ENCODE data around the gene RGPD6. TPM values are rescaled to one million over a fixed set of nuclear protein-coding genes. Genes with fewer than 3 reads are reported as not detected.
"Not testable (repeated sequence)": the region's sequence is repeated elsewhere in the genome, so short reads cannot be mapped to it uniquely, and the experiment has no call there.

Gene RGPD6
- polyA plus RNA-seq, 10 donors = 14.7 to 30.7 (median 23.2) TPM

DNA sequence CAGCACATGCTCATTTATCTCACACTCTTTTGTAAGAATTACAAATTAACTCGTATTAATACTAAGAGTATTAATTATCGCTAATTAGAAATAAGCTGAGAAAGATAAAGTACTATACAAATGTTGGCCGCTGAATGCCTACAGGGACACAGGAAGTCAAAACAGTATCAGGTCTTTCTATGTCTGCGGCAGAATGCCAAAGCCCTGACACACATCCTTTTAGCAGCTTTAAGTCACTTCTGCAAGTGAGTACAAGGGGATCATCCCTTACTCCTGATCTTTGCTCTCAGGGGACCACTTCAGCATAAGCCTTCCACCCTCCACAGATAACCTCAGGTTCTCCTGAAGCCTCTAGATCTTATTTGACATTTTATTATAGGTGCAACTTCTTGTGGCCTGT is 94.3 kb downstream of the RGPD6 start:
- not testable (repeated sequence) for DNase-seq

- not testable (repeated sequence) for DNase-seq
Measured at GRCh38 chr2:110481200-110481599, 95.8 kb downstream of the RGPD6 start.

DNA sequence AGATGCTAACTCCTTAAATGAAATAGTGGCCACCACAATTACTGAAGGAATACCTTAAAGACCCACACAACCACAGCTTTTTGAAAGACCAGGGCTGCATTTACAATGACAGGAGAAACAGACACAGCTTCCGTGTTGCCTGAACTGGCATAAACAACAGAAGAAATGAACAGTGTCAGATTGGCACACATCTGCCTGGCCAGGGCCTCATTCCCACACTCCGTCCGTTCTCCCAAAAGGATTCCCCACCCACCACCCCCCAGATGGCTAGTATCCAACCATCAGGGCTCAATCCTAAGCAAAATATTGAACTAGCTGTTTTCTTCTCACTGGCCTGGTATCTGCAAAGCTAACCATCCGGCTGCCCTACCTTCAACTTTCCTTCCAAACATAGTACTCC is 96.9 kb downstream of the RGPD6 start:
- not testable (repeated sequence) for DNase-seq

DNA sequence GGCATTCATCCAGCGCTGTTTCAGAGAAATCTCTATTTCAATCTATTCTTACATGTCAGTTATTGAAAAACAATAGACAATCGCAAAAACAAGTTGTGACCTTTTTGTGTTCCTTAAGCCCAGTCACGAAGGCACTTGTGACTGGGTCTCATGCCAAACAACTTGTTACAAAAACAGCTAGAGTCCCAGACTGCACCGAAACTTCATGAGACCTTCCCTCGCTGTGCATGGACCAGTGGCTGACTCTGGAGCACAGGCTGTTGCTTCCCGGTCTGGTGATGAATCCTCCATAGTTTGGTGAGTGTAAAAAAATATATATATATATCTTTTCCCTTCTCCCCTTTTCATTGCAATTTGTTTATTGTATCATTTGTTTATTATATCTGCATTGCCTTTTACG is 99.7 kb downstream of the RGPD6 start:
- not testable (repeated sequence) for DNase-seq

DNA sequence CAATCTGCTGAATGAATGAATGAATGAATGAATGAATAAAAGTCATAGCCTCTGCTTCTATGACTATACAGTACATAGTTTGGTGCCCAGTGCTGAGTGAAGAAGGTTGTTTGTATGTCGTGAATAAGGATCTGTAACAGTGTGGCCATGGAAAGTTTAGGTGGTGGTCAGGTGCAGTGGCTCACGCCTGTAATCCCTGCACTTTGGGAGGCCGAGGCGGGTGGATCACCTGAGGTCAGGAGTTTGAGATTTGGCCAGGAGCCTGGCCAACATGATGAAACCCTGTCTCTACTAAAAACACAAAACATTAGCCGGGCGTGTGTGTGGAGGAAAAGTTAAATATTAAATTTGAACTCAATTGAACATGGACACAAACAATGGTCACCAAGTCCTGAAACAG is 100.1 kb downstream of the RGPD6 start:
- DNase-seq = not testable (repeated sequence)

- DNase-seq = not testable (repeated sequence)
Measured at GRCh38 chr2:110475627-110476359, 101.2 kb downstream of the RGPD6 start.

GRCh38 chr2:110474898-110475297 is 102.1 kb downstream of the RGPD6 start:
- DNase-seq = not testable (repeated sequence)

DNA sequence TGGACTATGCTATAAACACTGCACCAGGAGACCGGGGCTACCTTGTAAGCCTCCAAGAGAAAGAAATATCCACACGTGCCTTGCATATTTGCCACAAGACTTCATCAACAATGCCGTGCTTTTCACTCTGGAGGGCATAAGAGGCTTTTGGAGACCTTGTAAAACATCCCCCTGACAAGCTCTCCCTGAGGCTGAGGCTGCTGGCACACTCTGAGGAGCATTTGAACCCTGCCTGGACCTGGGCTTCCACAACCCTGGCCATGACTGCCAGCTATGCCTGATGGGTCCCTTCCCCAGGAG is 104.0 kb downstream of the RGPD6 start:
- not testable (repeated sequence) for DNase-seq

DNA sequence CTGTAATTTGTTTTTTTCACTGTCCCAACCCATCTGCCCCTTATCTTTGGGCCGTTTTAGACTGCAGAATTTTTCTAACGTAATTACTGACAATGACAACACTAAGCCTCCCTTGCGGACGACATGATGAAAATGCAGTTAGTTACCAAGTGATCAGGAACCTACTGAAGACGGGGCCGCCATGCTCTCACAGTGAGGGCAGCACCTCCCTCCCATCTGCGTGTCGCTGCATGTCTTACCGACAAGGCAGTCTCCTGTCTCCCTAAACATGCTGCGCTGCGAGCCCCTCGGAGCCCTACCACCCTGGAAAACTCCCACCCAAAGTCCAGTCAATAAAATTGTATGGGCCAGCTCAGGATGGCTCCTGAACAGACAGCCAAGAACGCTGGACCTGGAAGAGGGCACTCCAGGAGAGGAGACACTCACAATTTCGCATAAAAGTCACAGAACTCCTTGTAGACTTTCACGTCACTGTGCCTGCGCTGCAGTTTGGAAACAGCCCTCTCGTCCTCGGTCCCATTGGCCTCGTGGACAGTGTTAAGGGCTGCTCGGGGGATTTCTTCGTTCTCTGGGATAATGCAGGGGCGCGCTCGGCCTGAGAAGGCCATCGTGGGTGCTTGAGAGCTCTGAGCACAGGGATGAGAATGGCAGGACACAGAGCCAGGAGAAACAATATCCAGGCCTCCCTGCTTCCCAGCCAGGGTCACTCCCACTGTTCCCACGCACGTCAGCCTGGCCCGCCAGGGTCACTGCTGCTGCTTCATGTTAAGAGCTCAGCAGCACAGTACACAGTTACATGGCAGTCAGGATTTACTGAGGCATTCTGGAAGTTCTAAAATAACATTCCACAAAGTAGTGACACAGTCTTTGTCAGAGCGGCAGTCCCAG is 104.6 kb downstream of the RGPD6 start, which contains the start of gene LIMS4:
Gene LIMS4, minus strand, starts transcription at position 646 of the 888 bp plus-strand sequence. Its CDS starts 38 bp downstream, at position 608.
- not testable (repeated sequence) for DNase-seq

- not testable (repeated sequence) for DNase-seq
Measured at GRCh38 chr2:110468921-110469320, 108.1 kb downstream of the RGPD6 start.

- DNase-seq = not testable (repeated sequence)
Measured at GRCh38 chr2:110465312-110465711, 111.7 kb downstream of the RGPD6 start.

Other genes starting within 250 kb of the RGPD6 start
- 1 to 10 TPM; 1.7 to 5.9 (median 4.0) TPM for gene LIMS4, start 104.4 kb downstream of the RGPD6 start, polyA plus RNA-seq (ENCODE audit: insufficient read length in 10 of 10)
- 10 to 100 TPM in 8 of 10 donors, 1 to 10 TPM in 2; 8.0 to 15.9 (median 10.9) TPM for gene BUB1, start 100.8 kb upstream of the RGPD6 start, polyA plus RNA-seq (ENCODE audit: insufficient read length in 10 of 10)
- under 1 TPM; 0.09 to 0.53 (median 0.18) TPM for gene ACOXL, start 155.4 kb upstream of the RGPD6 start, polyA plus RNA-seq (ENCODE audit: insufficient read length in 10 of 10)